GM19025 (cell line): ENCODE measurements around the gene HSBP1L1.
A peak's percentile ranks its signal among the peaks of the same experiment; 100 is the strongest.

Source experiments
- ATAC-seq: cut with Tn5 transposase; IDR thresholded peaks from one replicate; pipeline ENCODE4 v1.9.1; 2021; ENCODE audit warnings: mild to moderate bottlenecking, low read depth, moderate library complexity; ENCODE audit not compliant: unreplicated experiment

HSBP1L1 gene

DNA sequence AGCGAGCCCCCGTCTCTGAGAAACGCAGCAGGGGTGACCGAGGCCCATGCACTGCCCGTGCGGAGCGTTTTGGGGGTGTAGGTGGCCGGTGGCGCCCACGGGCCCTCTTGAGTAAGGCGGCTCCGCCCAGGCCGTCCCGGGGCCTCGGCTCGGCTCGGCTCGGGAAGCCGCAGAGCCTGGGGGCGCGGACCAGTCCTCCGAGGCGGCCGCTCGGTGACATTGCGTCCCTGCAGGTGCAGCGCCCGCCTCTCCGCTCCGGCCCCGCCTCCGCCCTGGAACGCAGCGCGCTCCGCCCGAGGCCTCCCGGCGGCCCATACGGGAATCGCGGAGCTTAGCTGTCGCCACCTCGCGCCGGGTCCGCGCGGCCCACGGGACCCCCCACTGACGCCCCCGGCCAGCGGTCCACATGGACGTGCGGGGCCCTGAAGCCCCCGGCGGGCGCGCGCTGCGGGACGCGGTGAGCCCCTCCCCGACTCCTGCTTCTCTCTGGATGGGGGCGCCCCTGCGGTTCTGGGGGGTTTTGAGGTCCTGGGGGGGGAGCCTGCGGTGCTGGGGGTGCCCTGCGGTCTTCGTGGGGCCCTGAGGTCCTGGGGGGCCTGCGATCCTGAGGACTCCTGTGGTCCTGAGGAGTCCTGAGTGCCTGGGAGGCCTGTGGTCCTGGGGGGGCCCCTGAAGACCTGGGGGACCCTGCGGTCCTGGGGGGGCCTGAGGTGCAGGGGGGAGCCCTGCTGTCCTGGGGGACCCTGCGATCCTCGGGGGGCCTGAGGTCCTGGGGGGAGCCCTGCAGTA, at the start of gene HSBP1L1:
TSS of gene HSBP1L1 (plus strand) at position 314 of the 789 bp plus-strand sequence. CDS start at position 407, 93 bp downstream.
- peak; percentile 41 for ATAC-seq

DNA sequence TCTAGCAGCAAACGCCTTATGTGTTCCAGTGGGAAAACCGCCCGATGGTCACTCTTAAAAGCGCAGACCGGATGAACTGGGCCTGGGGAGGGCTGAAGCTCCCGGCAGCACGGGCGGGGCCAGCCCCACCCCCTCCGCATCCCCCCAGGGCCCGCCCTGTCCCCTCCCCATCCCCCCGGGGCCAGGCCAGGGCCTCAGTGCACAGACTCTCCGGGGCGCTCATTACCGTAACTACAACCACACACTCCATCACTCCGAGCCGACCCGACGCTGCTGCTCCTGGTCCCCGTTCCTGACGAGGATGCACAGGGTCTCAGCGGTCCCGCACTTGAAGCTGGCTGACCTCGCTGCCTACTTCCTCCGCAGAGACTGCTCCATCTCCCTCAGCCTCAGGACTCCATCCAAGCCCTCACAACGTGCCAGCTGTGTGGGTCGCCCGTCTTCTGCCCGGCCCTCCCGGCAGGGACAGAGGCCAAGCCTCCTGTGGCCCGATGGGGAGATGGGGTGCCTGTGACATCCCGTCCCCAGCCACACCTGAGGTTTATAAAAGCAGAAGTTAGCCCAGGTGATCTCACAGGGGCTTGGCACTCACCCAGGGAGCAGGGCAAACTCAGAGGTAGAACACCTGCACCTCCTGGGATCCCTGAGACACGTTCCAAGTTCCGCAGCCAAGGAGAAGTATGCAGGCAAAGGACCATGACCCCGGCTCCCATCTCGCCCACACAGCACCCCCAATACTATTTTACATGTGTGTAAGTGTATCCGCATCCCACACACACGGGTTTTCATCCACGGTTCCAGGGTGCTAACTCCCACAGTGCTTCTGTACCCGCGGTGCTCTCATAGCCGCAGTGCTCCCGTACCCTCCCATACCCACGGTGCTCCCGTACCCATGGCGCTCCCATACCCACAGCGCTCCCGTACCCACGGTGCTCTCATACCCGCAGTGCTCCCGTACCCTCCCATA, 49.0 kb upstream of the HSBP1L1 start:
- ATAC-seq = no peak

DNA sequence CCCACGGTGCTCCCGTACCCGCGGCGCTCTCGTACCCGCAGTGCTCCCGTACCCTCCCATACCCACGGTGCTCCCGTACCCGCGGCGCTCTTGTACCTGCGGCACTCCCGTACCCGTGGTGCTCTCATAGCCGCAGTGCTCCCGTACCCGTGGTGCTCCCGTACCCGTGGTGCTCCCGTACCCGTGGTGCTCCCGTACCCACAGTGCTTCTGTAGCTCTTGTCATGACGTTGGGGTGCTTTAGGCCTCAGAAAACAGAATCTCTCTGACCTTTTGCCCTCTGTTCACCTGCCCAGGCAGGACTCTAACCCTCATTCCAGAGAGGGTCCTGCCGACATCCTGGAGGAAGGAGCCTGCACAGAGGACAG, 48.3 kb upstream of the HSBP1L1 start:
- ATAC-seq = no peak

DNA sequence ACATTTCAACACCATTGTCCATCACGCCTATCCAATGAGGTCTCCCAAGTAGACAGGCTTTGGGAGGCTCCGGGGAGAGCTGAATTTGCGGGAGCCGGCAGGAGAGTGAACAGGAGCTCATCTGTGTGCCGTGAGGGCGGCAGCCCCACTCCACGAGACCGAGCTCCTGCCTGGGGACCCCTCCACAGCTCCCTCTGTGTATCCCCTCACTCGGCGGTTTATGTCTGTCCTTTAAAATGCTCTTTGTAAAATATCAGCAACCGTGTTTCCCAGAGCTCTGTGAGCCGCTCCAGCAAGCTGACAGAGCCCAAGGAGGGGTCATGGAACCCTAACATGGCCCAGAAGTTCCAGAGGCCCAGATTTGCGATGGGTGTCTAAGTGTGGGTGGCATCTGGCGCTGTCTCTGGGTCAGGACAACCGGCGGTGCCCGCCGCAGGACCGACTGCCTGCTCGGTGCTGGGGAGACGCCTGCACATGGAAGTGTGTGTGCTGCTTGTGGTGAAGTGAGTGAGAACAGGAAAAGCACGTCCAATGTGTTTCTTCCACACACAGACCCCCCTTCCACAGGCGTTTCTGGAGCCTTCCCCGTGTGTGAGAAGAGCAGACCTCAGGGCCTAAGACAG, 47.8 kb upstream of the HSBP1L1 start:
- ATAC-seq = no peak

DNA sequence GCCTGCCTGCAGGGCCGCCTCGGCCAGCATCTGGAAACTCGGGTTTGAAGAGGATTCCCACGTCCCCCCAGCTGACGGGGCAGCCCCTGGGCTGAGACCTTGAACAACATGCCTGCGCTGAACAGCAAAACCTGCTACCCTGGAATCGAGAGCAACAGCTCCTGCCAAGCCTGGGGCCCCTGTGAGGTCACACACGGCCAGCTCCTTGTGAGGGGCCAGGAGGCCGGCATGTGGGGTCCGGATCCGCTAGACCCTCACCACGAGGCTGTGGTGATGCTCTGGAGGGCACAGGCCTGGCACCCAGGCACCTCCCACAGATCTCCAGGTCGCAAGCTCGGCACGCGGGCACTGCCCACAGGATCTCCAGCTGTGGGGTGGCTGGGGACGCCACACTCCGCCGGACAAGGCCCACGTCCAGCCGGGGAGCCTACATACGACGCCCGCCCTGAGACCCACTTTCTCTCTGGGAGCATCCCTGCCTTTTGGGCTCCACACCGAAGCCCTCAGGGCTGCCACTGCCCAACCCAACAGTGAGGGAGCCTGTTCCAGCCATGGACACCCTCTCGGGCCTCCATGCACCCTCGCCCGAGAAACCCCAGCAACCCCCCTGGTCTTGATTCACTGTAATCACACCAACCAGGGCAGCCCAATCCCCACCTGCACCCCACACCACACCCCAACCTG, 47.1 kb upstream of the HSBP1L1 start:
- ATAC-seq = no peak

DNA sequence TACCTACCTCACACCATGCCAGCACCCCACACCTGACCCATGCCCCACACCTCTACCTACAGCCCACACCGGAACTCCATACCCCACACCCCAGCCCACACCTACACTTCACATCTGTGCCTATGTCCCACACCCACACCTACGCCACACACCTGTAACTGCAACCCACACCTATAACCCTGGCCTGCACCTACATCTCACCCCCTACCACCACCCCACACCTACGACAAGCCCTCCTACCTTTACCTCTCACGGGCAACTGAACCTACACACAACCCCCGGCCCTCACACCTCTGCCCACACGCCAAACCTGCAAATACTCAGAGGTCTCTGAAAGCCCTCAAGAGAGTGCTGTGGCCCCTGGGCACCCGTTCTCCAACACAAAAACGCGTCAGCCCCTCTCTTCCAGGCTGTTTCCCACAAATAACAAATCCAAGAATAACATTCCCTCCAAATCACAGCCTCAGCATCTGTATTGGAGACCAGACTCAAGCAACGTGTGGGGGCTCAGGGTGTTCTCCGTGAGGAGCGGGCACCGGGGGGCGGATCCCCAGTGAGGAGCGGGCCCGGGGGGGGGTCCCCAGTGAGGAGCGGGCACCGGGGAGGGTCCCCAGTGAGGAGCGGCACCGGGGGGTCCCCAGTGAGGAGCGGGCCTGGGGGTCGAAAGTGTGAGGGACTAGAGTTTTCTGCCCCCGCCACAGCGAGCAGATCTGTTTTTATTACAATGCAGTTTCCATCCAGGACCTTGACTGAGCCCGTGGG, 46.4 kb upstream of the HSBP1L1 start:
- no peak for ATAC-seq

DNA sequence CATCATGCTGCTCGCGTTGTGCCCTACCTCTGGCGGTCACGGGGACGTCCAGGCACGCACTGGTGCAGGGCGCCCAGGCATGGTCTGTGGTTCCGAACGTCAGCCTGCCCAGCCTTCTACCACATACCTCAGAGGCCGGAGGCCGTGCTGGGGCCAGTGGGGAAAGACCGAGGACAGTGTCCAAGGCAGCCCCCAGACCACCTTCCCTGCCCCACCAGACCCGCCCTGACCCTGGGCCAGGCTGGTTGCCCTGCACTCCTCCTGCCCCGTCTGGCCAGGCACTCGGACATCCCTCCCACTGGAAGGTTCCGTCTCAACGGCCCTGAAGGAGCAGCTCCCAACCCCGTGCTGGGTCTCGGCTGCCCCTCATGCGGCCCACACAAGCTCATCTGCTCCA, 45.8 kb upstream of the HSBP1L1 start:
- no peak for ATAC-seq

DNA sequence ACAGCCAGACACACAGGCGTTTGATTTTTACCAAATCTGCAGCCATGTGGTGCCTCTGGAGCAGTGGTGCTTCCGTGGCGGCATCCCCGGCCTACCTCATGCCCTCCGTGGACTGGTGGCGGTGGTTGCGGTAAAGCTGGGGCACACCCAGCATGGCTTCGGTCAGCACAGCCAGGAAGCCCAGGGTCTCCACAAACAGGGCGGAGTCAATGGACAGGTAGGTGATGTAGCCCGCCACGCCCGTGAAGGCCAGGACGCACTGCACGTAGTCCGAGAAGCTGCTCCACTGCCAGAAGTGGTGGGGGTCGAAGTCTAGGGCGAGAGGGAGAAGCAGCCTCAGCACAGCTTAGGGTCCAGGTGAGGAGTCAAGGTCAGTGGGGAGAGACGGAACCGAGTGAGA, 45.4 kb upstream of the HSBP1L1 start:
- no peak for ATAC-seq

DNA sequence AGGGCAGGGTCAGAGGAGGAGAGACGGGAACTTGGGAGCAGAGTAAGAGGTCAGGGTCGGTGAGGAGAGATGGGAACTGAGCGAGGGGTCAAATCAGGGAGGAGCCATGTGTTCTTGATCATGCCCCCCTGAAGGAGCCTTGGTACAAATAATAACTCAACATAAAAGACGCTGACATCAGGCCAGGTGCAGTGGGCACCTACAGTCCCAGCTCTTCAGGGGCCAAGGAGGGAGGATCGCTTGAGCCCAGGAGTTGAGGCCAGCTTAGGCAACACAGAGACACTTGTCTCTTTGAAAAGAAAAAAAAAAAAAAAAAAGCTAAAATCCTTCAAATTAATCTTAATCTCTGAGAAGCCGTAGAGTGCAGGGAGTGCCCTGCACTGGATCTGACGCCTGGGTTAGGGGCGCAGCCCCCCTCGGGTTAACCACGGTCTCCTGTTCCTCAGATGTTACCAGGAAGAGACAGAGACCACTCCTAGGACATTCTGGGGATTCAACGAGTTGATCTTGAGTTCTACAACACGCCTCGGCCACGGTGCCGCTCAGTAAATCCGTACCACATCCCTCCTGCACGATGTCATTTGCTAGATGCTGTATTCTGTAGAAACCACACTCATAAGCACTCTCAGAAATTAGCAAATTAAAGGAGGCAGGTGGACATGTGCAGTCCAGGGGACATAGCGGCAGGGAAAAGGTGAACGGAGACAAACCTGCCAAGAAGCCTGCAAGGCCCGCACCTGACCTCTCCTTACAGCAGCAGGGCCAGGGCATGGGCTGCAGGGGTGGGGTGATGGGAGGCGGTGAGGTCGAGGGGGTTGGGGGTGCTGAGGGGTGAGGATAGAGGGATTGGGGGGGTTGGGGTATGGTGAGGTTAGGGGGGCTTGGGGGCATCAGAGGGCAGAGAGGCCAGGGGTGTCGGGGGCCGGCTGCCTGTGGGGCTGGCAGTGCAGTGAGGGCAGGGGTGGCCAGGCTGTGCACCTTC, 42.2 kb upstream of the HSBP1L1 start:
- ATAC-seq = no peak

DNA sequence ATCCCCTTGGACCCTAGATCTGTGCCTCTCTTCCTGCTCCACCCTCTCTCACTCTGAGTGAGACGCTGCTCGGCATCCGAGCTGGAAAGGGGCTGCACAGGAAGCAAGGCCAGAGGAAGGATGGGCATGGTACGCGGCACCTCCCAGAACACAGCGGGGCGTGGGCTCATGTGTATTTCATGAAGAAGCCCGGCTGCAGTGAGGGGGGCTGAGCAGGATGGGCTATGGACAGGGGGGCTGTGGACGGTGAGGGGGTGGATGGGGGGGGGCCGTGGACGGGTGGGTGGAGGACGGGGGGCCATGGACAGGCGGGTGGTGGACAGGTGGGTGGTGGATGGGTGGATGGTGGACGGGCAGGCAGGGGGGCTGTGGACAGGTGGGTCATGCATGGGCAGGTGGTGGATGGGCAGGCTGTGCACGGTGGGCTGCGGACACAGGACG, 41.5 kb upstream of the HSBP1L1 start:
- ATAC-seq = no peak

DNA sequence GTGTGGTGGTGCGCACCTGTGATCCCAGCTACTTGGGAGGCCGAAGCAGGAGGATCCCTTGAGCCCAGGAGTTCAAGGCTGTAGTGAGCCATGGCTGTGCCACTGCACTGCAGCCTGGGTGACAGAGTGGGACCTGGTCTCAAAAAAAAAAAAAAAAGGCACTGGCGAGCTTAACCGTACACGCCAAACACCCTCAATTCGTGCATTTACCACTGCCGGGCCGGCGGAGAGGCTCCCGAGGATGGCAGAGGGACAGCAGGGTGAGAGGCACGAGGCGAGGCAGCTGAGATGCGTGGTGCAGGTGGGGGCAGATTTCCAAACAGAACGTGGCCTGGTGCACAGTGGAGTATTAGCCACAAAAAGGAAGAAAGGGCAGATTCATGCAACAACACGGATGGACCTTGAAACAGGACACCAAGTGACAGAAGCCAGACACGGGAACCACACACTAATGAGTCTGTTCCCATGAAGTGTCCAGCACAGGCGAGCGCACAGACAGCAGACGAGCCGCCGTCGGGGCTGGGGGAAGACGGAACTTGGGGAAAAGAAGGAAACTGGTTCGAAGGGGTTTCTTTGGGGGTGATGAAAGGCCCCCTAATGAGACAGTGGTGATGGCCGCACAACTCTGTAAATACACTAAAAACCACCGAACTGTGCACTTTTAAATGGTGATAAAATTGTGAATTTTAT, 40.4 kb upstream of the HSBP1L1 start:
- no peak for ATAC-seq

DNA sequence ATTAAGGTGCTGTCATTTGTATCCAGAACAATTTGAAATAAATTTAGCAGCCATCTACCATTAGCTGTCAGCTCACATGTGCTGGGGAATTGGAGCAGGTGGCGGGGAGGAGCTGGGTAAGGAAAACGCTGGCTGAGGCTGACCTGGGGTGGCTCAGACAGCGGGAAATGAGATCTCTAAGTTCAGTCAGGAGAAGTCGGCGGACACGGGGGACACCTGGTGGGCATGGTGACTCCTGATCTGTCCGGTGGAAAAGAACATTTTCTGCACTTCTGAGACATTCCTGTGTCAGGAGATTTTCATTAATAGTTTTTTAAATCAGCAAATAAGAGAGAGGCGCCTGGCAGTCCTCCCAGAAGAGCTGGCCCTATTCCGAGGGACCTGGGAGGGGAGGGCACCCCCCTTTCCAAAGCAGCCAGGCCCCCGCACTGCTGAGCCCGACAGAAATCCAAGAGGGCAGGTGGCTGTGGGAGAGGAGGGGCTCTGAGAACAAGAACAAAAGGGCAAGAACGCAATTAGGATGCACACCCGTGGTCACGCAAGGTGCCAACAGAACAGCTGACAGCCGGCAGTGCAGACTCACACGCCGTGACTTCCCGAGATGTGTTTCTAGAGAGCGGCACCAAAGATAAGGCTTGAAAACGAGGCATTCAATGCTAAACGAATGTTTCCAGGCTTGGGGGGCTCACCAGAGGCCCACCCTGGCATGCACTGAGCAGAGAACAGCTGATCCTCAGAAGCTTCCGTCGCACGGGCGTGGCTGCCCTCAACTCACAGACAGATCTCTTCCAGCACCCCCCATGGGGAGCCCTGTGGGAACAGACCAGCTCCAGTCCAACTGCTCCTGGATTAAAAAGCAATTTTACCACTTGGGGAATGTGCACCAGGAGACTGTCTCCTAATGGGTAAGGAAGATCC, 39.4 kb upstream of the HSBP1L1 start:
- ATAC-seq = no peak

DNA sequence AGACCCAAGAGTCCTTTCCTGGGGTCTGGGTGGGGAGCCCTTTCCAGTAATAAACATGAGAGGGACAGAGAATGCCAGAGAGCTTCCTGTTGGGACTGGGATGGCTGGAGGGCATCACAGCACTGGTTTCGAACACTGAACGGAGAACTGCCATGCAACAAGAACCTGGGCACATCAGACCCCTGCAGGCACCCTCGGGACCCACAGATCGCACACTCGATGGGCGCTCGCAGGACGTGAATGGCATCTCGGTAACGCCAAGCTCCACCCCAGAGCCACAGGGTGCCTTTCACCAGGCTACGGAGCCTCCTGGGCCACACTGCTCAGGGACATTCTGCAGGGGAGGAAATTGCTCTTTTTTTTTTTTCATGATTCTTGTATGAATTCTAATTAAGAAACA, 38.1 kb upstream of the HSBP1L1 start:
- no peak for ATAC-seq

DNA sequence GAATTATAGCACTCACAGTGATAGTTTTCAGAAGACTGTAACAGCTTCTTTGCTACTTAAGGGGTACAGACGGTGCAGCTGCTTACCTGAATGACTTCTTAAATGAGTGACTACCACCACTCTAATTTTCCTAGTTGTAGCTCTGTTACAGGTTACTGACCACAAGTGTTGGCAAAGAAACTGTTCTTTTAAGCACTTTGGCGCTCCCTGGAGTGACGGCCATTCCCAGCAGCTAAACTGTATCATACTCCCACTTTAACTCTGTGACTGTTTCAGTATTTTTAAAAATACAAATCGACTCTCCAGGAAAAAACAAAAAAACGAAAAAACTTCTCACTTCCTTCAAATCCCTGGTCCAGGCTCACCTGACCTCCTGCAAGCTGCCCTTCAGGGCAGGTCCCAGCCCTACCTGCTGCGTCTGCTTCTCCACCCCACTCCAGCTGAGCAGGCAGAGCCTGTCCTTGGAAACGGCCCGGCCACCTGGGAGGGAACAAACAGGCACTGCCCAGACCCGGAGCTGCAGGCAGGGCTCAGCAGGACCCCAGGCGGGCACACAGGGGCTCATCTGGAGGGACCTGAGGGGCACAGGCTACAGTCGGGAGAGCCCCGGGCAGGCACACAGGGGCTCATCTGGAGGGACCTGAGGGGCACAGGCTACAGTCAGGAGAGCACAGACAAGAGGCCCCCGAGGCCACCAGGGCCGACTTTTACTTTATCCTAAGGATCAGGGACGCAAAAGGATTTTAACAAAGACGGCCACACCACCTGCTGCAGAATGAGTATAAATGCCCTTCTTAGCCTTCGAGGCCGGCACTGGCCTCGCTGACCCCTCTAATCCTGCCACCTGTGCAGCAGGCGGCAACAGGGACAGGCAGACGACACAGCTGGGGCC, 37.5 kb upstream of the HSBP1L1 start:
- no peak for ATAC-seq

DNA sequence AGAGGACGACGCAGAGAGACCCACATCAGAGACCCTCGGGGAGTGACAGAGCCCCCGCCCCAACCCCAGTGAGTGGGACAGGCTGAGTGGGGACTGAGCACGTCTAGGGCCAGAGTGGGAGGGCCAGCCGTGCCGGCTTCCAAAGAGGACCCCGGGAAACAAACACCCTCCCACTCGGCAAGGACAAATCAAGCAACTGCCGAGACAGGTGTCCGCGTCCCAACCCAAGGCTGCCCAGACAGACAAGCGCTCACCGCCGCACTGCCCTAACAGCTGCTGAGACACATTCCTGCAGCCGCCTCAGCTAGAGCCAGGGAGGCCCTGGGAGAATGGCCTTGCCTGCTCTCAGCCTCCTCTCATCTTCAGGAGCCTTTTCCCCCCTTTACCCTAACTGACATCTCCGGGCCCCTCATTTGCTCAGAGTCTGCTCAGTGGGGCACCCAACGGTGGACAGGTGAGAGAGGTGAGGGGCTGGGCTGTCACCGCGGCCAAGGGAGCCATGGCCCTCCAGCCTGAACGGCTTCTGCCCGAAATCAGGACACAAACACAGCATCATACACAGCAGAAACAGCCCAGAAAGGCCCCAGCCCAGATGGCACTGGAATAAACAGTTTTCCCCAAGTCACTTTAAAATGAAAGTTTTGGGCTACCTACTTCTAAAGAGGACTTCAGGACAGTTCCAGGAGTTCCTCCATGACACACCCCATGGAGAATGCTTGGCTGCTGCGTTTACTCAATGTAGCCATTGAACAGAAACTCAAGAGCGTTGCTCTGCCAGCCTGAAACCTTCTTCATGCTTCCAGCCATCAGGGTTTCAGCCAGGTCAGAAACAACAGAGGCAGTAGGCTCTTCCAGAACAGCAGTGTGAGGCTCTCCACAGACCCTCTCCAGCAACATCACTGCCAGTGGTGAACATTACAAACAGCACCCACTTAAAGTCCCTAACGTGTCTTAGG, 36.6 kb upstream of the HSBP1L1 start:
- ATAC-seq = no peak
